HG03196 (cell line): ENCODE measurements around the gene KCNJ6.

Experiments
- ATAC-seq: cut with Tn5 transposase; IDR thresholded peaks from one replicate; pipeline ENCODE4 v1.9.1; 2021; ENCODE audit not compliant: unreplicated experiment

KCNJ6 gene

GRCh38 chr21:37907076-37907475 is 9.2 kb downstream of the KCNJ6 start:
- no peak for ATAC-seq

GRCh38 chr21:37905291-37905690 is 11.0 kb downstream of the KCNJ6 start:
- no peak for ATAC-seq

- no peak for ATAC-seq
Measured at GRCh38 chr21:37904856-37905255, 11.4 kb downstream of the KCNJ6 start.

- ATAC-seq: no peak
Measured at GRCh38 chr21:37903396-37903795, 12.9 kb downstream of the KCNJ6 start.

- no peak for ATAC-seq
Measured at GRCh38 chr21:37899146-37899545, 17.1 kb downstream of the KCNJ6 start.

- ATAC-seq: no peak
Measured at GRCh38 chr21:37896788-37897187, 19.5 kb downstream of the KCNJ6 start.

- no peak for ATAC-seq
Measured at GRCh38 chr21:37891972-37892371, 24.3 kb downstream of the KCNJ6 start.

- ATAC-seq: no peak
Measured at GRCh38 chr21:37888659-37889058, 27.6 kb downstream of the KCNJ6 start.

GRCh38 chr21:37886726-37887299 is 29.4 kb downstream of the KCNJ6 start:
- no peak for ATAC-seq

GRCh38 chr21:37886120-37886519 is 30.1 kb downstream of the KCNJ6 start:
- ATAC-seq: no peak

- no peak for ATAC-seq
Measured at GRCh38 chr21:37878946-37879660, 37.2 kb downstream of the KCNJ6 start.

- no peak for ATAC-seq
Measured at GRCh38 chr21:37877888-37878684, 38.2 kb downstream of the KCNJ6 start.

GRCh38 chr21:37877171-37877570 is 39.1 kb downstream of the KCNJ6 start:
- no peak for ATAC-seq

- no peak for ATAC-seq
Measured at GRCh38 chr21:37876561-37876960, 39.7 kb downstream of the KCNJ6 start.

GRCh38 chr21:37874904-37875780 is 41.1 kb downstream of the KCNJ6 start:
- no peak for ATAC-seq

GRCh38 chr21:37874481-37874880 is 41.8 kb downstream of the KCNJ6 start:
- no peak for ATAC-seq

- ATAC-seq: no peak
Measured at GRCh38 chr21:37873655-37874054, 42.6 kb downstream of the KCNJ6 start.

GRCh38 chr21:37871121-37871862 is 45.0 kb downstream of the KCNJ6 start:
- no peak for ATAC-seq

- no peak for ATAC-seq
Measured at GRCh38 chr21:37870221-37870620, 46.0 kb downstream of the KCNJ6 start.

- no peak for ATAC-seq
Measured at GRCh38 chr21:37869661-37870060, 46.6 kb downstream of the KCNJ6 start.
